OCI-LY1 (cell line): ENCODE measurements around the gene CDH4.

Experiments
- EZH2 ChIP-seq: fragments of 200-600 bp; sonication (generic), shearing (Covaris generic); IDR thresholded peaks from 2 replicates; pipeline ENCODE4 v1.8.0; 2017; ENCODE audit warnings: borderline replicate concordance, mixed run types, mild to moderate bottlenecking, antibody characterized with exemption, low read length, moderate library complexity, mixed read lengths
- TF ChIP-seq, protein P1 (sequence below): fragments of 200-600 bp; sonication (generic), shearing (Covaris generic); IDR thresholded peaks from 2 replicates; pipeline ENCODE4 v1.5.1; 2017; ENCODE audit warnings: mild to moderate bottlenecking, antibody characterized with exemption, low read length, moderate library complexity, mixed read lengths

DNA sequence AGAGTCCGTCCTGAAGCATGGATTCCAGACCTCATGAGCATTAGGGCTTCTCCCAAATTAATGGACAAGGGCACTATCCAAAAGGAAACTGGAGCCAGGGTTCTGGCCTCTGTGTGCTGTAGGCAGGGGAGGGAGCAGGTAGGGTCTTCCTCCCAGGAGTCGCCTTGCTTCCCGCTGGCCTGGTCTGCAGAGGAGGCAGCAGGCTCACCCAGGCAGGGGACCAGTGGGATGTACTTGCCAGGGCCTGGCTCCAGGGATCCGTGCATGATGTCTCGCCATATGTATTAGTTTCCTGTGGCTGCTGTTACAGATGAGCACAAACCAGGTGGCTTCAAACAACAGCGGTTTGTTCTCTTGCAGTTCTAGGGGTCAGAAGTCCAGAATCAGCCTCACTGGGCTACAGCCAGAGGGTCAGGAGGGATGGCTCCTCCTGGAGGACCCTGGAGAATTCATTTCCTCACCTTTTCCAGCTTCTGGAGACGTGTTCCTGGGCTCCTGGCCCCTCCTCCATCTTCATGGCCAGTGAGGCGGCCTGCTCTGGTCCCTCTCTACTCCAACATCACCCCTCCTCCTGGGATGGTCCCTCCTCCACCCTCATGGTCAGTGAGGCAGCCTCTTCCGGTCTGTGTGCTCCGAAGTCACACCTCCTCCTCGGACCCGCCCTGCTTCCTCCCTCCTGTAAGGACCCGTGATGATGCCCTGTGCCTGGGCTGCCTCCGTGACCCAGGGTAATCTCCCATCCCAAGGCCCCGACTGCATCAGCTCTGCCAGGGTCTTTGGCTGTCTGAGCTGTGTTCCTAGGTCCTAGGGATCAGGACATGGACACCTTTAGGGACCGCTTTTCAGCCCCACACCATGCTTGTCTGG, 329.1 kb downstream of the CDH4 start:
- TF ChIP-seq, protein P1, sequence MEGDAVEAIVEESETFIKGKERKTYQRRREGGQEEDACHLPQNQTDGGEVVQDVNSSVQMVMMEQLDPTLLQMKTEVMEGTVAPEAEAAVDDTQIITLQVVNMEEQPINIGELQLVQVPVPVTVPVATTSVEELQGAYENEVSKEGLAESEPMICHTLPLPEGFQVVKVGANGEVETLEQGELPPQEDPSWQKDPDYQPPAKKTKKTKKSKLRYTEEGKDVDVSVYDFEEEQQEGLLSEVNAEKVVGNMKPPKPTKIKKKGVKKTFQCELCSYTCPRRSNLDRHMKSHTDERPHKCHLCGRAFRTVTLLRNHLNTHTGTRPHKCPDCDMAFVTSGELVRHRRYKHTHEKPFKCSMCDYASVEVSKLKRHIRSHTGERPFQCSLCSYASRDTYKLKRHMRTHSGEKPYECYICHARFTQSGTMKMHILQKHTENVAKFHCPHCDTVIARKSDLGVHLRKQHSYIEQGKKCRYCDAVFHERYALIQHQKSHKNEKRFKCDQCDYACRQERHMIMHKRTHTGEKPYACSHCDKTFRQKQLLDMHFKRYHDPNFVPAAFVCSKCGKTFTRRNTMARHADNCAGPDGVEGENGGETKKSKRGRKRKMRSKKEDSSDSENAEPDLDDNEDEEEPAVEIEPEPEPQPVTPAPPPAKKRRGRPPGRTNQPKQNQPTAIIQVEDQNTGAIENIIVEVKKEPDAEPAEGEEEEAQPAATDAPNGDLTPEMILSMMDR = no peak
- no peak for TF ChIP-seq EZH2
